Activated CD4-positive, alpha-beta memory T cell treated with anti-CD3 and anti-CD28 coated beads, Interleukin-2, amount 10 ng/mL, durations not matched to agents 7 days and 5 days (primary cell): ENCODE results near the gene SGMS1. TPM values are rescaled to one million over a fixed set of nuclear protein-coding genes. Genes with fewer than 3 reads are reported as not detected.
"Not testable (repeated sequence)": the region's sequence is repeated elsewhere in the genome, so short reads cannot be mapped to it uniquely, and the experiment has no call there.

Source experiments
- CTCF ChIA-PET: fragments of 350-600 bp; sonication (Branson Sonifier 250); formaldehyde crosslinking; loops from one replicate; lab custom pipeline; 2021; ENCODE audit warnings: antibody characterized with exemption, inconsistent platforms; lab: Charles Lee
- POLR2A ChIA-PET: fragments of 350-600 bp; sonication (Branson Sonifier 250); formaldehyde crosslinking; loops from one replicate; lab custom pipeline; 2021; ENCODE audit warnings: antibody characterized with exemption; lab: Charles Lee
- DNase-seq: peaks from one replicate; pipeline ENCODE4 v3.0.0-alpha.2; 2020
- H3K27ac Mint-ChIP-seq: one replicate; pipeline ENCODE4 v1.8.0; 2021; ENCODE audit warnings: mild to moderate bottlenecking, mixed read lengths
- H3K27me3 Mint-ChIP-seq: one replicate; pipeline ENCODE4 v1.8.0; 2021; ENCODE audit warnings: mixed read lengths
- H3K36me3 Mint-ChIP-seq: one replicate; pipeline ENCODE4 v1.8.0; 2021; ENCODE audit warnings: low read depth, mixed read lengths
- H3K4me1 Mint-ChIP-seq: one replicate; pipeline ENCODE4 v1.8.0; 2021; ENCODE audit warnings: mixed read lengths
- H3K4me3 Mint-ChIP-seq: one replicate; pipeline ENCODE4 v1.8.0; 2021; ENCODE audit warnings: mild to moderate bottlenecking, mixed read lengths
- H3K9me3 Mint-ChIP-seq: one replicate; pipeline ENCODE4 v1.8.0; 2021; ENCODE audit warnings: mixed read lengths
- total RNA-seq, 2 experiments: library from RNA; stranded (reverse); gene quantifications; one replicate each; pipeline ENCODE4 v1.2.3, GENCODE V29; 2021

SGMS1 gene
- total RNA-seq, 2 experiments from 2014 or later, result 18.9 to 19.9 TPM

DNA sequence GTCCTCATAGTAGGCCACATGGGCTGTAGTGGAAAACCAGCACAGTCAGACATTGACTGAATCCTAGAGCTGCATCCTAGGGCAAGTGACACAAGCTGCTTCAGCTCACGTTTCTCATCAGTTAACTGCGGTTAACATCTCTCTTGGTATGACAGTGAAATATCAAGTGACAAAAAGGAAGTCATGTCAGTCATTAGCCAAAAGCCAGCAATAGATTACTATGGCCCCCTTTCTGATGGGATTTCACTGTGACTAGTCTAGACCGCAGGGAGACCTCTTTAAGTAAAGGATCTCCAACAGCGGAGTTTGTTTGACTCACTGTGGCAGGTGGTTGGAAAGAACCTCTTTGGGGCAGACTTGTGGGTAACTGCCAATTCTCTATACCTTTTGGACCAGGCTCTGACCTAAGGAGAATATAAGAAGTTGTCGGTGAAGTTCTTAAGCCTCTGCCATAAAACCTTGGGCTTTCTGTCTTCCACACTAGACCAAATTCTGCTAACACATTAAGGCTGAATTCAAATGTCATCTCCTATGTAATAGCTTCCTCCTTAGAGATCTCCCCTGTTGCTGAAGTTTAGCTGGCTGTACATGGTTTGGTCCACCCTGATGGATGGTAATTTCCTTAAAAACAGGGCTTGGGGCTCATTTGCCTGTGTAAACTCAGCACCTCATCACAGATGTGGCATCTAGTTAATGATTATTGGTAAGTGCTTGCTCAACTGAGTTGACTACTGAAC is 115.3 kb downstream of the SGMS1 start:
- DNase-seq, result peak; percentile 71
- no peaks in the 10 kb centered on the region for H3K9me3 Mint-ChIP-seq
- ChIA-PET CTCF (interaction anchor here (0.8 to 1.5 kb wide), 3 partner anchors 87 to 128 kb away, joined by 3 read pairs; no protein-coding TSS in a partner anchor), POLR2A (interaction anchor here (1.3 to 3.2 kb wide), 7 partner anchors 11 to 128 kb away, joined by 5 to 18 read pairs (median 9); partner anchors contain the start of gene SGMS1)
- H3K27me3 Mint-ChIP-seq, result peaks cover 12% of the 10 kb centered on the region
- peak overlapping the region; percentile 37 for H3K27ac Mint-ChIP-seq
- peaks cover 5% of the 10 kb centered on the region for H3K36me3 Mint-ChIP-seq
- H3K4me1 Mint-ChIP-seq, result peaks cover 75% of the 10 kb centered on the region
- H3K4me3 Mint-ChIP-seq, result no peak overlapping the region

DNA sequence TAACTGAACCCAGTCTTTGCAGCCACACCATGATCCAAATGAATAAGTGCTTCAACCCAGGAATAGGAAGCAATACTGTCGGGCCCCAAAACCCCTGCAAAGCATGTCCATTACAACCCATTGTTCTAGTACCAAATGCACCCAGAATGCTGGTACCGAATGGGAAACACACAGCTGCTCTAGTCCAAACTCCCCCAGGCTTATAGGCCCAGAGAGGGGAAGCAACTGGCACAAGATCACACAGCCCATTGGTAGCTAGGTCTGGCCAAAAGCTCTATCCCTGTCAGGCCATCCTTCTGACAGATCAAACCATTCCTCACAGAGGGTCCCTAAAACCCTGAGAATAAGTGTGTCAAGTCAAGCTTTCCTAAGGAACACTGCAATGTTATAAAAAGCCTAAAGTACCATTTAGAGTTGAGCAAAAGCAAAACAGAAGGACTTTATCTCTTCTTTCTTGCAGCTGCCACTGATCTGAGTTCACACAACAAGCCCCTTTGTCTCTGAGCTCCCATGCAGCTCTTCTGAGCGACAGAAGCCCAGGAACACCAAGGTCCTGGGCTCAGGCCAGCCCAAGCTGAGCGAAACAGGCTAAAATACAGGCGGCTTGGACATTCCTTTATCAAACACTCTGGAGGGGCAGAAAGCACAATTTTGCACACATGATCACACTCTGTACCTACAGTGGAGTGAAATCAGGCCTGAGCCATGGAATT is 116.7 kb downstream of the SGMS1 start:
- no peak for DNase-seq
- H3K27ac Mint-ChIP-seq, result no peak overlapping the region
- ChIA-PET CTCF (interaction anchor here (1.5 kb wide), 1 partner anchor 85 kb away, joined by 3 read pairs; no protein-coding TSS in a partner anchor), POLR2A (interaction anchor here (0.7 to 3.2 kb wide), 3 partner anchors 28 to 129 kb away, joined by 4 to 18 read pairs (median 15); no protein-coding TSS in a partner anchor)
- no peak overlapping the region for H3K4me3 Mint-ChIP-seq
- H3K36me3 Mint-ChIP-seq, result peaks cover 5% of the 10 kb centered on the region
- H3K27me3 Mint-ChIP-seq, result peaks cover 12% of the 10 kb centered on the region
- H3K9me3 Mint-ChIP-seq, result no peaks in the 10 kb centered on the region
- peaks cover 75% of the 10 kb centered on the region for H3K4me1 Mint-ChIP-seq

DNA sequence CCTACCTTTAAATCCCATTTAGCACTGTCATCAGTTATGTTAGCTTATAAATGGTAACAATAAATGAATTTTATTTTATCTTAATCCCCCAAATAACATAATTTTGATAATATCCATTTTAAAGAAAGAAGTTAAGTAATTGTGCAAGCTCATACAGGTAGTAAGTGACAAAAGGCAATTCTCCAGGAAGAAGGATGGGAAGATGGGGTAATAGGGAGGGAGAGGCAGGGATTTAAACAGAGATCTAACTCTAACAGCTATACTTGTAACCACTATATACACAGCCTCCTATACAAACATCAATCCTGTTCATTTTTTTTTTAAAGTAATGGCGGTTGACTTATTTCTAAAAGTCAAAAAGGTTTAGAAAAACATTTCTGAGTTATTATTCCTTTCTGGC is 119.4 kb downstream of the SGMS1 start:
- DNase-seq, result no peak
- CTCF ChIA-PET, result interaction anchor here (0.7 to 1.7 kb wide), 3 partner anchors 83 to 117 kb away, joined by 3 to 4 read pairs (median 3); no protein-coding TSS in a partner anchor
- Mint-ChIP-seq H3K36me3 (peaks cover 12% of the 10 kb centered on the region), H3K4me3 (no peak overlapping the region), H3K27me3 (peaks cover 9% of the 10 kb centered on the region), H3K27ac (no peak overlapping the region), H3K4me1 (peaks cover 60% of the 10 kb centered on the region), H3K9me3 (no peaks in the 10 kb centered on the region)
- POLR2A ChIA-PET, result interaction anchor here (1.0 kb wide), 1 partner anchor 86 kb away, joined by 3 read pairs; no protein-coding TSS in a partner anchor

DNA sequence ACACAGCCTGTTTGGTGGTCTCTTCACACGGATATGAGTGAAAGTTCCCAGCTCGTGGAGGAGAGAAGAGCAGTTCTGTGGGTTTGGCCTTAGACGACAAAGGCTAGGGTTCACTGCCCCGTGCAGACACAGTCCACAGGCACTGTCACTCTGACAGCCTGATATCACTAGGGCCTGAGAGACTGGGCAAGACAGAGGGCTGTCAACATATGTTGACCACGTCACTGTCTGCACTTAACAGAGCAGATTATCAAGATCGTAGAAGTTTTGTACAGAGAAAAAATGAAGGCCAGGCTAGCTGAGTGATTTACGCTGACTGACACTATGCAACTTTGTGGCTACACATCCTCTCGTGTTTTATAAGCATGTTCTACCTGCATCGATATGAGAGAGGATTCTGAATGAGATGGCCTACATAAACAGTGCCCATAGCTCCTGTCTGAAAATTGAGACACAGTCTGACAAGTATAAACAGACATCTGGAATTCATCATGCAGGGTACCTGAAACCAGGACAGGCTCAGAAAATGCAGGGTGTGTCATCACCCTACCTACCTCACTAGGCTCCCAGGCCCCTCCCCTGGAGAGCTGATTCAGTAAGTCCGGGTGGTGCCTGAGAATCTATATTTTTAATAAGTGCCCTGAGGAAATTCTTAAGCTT is 120.0 kb downstream of the SGMS1 start:
- H3K27me3 Mint-ChIP-seq, result peaks cover 9% of the 10 kb centered on the region
- H3K27ac Mint-ChIP-seq, result no peak overlapping the region
- DNase-seq, result no peak
- ChIA-PET POLR2A (interaction anchor here (1.0 to 1.1 kb wide), 2 partner anchors 9 to 85 kb away, joined by 3 to 4 read pairs; no protein-coding TSS in a partner anchor), CTCF (interaction anchor here (0.7 to 1.7 kb wide), 4 partner anchors 9 to 117 kb away, joined by 3 to 4 read pairs (median 3); no protein-coding TSS in a partner anchor)
- peaks cover 54% of the 10 kb centered on the region for H3K4me1 Mint-ChIP-seq
- H3K36me3 Mint-ChIP-seq, result peaks cover 12% of the 10 kb centered on the region
- no peaks in the 10 kb centered on the region for H3K9me3 Mint-ChIP-seq
- H3K4me3 Mint-ChIP-seq, result no peak overlapping the region

DNA sequence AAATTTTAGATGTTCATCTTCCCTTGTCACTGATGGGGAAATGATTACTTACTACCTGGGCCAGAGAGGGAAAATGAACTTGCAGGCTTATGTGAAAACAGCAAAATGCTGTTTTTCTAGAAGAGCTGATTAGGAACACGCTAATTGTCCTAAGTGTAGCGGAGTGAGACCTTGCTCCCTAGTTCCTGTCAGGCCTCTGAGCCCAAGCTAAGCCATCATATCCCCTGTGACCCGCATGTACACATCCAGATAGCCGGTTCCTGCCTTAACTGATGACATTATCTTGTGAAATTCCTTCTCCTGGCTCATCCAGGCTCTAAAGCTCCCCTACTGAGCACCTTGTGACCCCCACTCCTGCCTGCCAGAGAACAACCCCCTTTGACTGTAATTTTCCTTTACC is 120.6 kb downstream of the SGMS1 start:
- not testable (repeated sequence) for H3K4me3 Mint-ChIP-seq, H3K27me3 Mint-ChIP-seq, H3K9me3 Mint-ChIP-seq, DNase-seq, H3K27ac Mint-ChIP-seq
- CTCF ChIA-PET, result interaction anchor here (1.2 to 1.7 kb wide), 2 partner anchors 9 to 83 kb away, joined by 3 to 4 read pairs; no protein-coding TSS in a partner anchor
- POLR2A ChIA-PET, result interaction anchor here (1.1 kb wide), 1 partner anchor 9 kb away, joined by 4 read pairs; no protein-coding TSS in a partner anchor
- Mint-ChIP-seq H3K36me3 (peaks cover 12% of the 10 kb centered on the region), H3K4me1 (peaks cover 50% of the 10 kb centered on the region)

DNA sequence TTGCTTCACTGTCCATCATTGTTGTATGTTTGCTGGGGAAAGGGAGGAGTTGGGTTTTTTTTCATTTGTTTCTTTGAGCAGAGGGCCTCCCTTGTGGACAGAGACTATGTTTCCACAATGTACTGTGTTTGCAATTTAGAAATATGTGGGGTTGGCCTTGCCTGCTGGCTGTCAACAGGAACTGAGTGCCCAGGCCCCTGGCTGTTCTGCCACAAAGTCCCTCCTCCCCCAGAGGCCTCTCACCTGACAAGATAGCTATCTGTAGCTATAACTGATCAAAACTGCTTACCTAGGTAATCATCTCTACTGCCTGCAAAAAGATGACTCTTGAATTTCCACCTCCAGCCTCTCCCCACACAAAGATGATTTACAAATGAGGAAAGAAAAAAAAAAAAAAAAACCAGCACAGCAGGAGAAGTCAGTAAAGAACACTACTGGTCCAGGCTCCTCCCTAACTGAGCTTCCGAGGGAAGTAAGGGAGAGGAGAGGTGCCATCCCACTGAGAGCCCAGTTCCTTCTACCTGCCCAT is 121.8 kb downstream of the SGMS1 start:
- no peaks in the 10 kb centered on the region for H3K9me3 Mint-ChIP-seq
- peaks cover 15% of the 10 kb centered on the region for H3K36me3 Mint-ChIP-seq
- no peak overlapping the region for H3K4me3 Mint-ChIP-seq
- peaks cover 9% of the 10 kb centered on the region for H3K27me3 Mint-ChIP-seq
- CTCF ChIA-PET, result interaction anchor here (0.6 kb wide), 1 partner anchor 42 kb away, joined by 4 read pairs; no protein-coding TSS in a partner anchor
- peak overlapping the region; percentile 50 for H3K27ac Mint-ChIP-seq
- POLR2A ChIA-PET, result no interaction called here
- H3K4me1 Mint-ChIP-seq, result peaks cover 48% of the 10 kb centered on the region
- DNase-seq, result peak; percentile 42

DNA sequence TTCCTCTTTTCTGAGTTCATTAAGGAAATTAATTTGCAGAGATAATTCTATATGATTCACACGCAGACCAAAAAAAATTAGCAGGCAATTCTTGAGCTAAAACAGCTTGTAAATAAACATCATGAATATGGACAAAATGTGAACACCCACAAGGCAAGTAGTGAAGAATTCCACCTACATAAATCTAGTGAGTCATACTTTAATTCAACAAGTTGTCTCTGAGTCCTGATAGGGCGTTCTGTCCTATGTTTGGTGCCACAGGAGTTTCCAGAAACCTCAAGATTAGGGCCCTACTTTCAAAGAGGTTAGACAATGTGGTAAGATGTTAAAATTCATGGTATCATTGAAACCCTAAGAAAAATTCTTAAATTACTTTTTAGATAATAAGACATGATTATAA is 122.3 kb downstream of the SGMS1 start:
- ChIA-PET CTCF (no interaction called here), POLR2A (no interaction called here)
- Mint-ChIP-seq H3K9me3 (no peaks in the 10 kb centered on the region), H3K4me3 (no peak overlapping the region), H3K4me1 (peaks cover 47% of the 10 kb centered on the region), H3K27me3 (peaks cover 9% of the 10 kb centered on the region), H3K36me3 (peaks cover 15% of the 10 kb centered on the region), H3K27ac (no peak overlapping the region)
- no peak for DNase-seq

DNA sequence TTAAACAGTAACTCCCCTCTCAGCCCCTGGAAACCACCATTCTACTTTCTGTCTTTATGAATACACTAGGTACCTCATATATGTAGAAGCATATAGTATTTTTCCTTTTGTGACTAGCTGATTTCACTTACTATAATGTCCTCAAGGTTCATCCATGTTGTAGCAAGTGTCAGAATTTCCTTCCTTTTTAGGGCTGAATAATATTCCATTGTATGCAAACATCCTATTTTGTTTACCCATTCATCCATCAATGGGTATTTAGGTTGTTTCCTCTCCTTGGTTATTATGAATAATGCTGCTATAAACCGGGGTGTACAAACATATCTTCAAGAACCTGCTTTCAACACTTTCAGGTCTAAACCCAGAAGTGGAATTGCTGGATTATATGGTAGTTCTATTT is 125.3 kb downstream of the SGMS1 start:
- H3K36me3 Mint-ChIP-seq, result peaks cover 14% of the 10 kb centered on the region
- no peak overlapping the region for H3K27ac Mint-ChIP-seq
- H3K4me1 Mint-ChIP-seq, result peaks cover 37% of the 10 kb centered on the region
- CTCF ChIA-PET, result no interaction called here
- H3K9me3 Mint-ChIP-seq, result peaks cover 3% of the 10 kb centered on the region
- DNase-seq, result no peak
- no peaks in the 10 kb centered on the region for H3K27me3 Mint-ChIP-seq
- H3K4me3 Mint-ChIP-seq, result no peak overlapping the region
- POLR2A ChIA-PET, result interaction anchor here (1.7 kb wide), 1 partner anchor 81 kb away, joined by 4 read pairs; no protein-coding TSS in a partner anchor

DNA sequence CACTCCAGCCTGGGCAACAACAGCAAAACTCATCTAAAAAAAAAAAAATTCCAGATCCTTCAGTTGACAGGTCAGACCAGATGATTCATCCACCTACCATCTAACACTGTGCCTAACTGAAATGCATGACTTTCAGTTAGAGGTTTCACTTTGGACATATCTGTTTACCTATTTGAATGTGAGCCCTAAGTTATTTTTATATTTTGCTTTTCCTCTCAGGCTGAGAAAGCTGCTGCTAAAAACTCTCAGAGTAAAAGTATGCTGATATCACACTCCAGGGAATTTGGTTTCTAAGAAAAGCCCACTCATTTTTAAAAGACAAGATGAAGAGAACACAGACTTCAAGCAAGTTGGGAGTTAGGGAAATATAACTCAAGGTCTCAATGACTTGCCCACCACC is 126.0 kb downstream of the SGMS1 start:
- peaks cover 6% of the 10 kb centered on the region for H3K9me3 Mint-ChIP-seq
- ChIA-PET POLR2A (interaction anchor here (1.2 to 1.8 kb wide), 3 partner anchors 11 to 80 kb away, joined by 4 to 5 read pairs (median 4); no protein-coding TSS in a partner anchor), CTCF (no interaction called here)
- H3K36me3 Mint-ChIP-seq, result peaks cover 18% of the 10 kb centered on the region
- DNase-seq, result no peak
- H3K4me1 Mint-ChIP-seq, result peaks cover 30% of the 10 kb centered on the region
- H3K27ac Mint-ChIP-seq, result peak overlapping the region; percentile 22
- no peaks in the 10 kb centered on the region for H3K27me3 Mint-ChIP-seq
- no peak overlapping the region for H3K4me3 Mint-ChIP-seq

DNA sequence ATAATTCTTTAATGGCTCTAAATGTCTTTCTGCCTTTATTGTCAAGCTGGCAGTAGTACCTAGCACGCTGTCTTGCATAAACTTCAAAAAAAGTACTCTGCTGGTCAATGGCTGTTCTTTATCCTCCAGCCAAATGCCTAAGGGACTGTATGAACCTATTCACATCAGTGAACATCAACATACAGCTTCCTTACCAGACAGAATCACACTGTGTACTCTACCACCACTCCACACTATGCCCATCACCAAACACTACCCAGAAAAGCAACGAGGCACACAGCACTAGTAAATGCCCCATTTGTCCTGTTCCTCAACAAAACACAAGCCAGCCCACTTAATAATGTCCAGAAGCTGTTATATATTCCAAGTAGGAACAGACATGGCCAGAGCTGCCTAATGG is 127.5 kb downstream of the SGMS1 start:
- CTCF ChIA-PET, result interaction anchor here (0.7 kb wide), 1 partner anchor 16 kb away, joined by 3 read pairs; no protein-coding TSS in a partner anchor
- POLR2A ChIA-PET, result interaction anchor here (1.2 to 1.8 kb wide), 2 partner anchors 12 to 17 kb away, joined by 4 to 5 read pairs; no protein-coding TSS in a partner anchor

DNA sequence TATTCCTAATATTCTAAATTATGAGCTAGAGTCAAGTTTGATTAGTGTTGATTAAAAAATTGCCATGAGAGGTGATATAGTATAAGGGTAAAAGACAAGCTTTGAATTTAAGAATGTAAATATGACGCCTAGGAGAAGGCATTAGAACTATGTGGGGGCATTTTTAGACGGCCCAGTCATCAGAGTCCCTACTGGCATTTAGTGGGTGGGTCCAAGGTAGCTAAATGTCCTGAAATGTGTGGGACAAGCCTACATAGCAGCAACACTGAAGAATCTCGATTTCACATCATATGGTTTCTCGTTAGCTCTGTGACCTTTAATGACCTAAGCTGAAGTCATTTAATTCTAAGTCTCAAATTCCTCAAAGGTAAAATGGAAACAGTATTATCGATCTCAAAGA is 133.5 kb downstream of the SGMS1 start:
- Mint-ChIP-seq H3K27ac (no peak overlapping the region), H3K4me3 (no peak overlapping the region), H3K4me1 (no peaks in the 10 kb centered on the region), H3K27me3 (no peaks in the 10 kb centered on the region), H3K36me3 (peaks cover 15% of the 10 kb centered on the region), H3K9me3 (peaks cover 22% of the 10 kb centered on the region)
- CTCF ChIA-PET, result interaction anchor here (1.2 kb wide), 1 partner anchor 23 kb away, joined by 4 read pairs; no protein-coding TSS in a partner anchor
- DNase-seq, result no peak
- POLR2A ChIA-PET, result no interaction called here

More for the DNA sequence above, 127.5 kb downstream of the SGMS1 start:
- Mint-ChIP-seq H3K27ac (no peak overlapping the region), H3K27me3 (no peaks in the 10 kb centered on the region), H3K36me3 (peaks cover 18% of the 10 kb centered on the region), H3K4me3 (no peak overlapping the region), H3K9me3 (peaks cover 15% of the 10 kb centered on the region), H3K4me1 (peaks cover 16% of the 10 kb centered on the region)
- DNase-seq, result no peak

DNA sequence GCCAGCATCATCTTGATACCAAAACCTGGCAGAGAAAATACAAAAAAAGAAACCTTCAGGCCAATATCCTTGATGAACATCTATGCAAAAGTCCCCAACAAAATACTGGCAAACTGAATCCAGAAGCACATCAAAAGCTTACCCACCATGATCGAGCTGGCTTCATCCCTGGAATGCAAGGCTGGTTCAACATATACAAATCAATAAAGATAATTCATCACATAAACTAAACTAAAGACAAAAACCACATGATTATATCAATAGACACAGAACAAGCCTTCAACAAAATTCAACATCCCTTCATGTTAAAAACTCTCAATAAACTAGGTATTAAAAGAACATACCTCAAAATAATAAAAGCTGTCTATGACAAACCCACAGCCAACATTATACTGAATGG is 139.2 kb downstream of the SGMS1 start:
- H3K27ac Mint-ChIP-seq, CTCF ChIA-PET, DNase-seq, H3K27me3 Mint-ChIP-seq, POLR2A ChIA-PET, H3K4me1 Mint-ChIP-seq, H3K4me3 Mint-ChIP-seq: not testable (repeated sequence)
- Mint-ChIP-seq H3K36me3 (peaks cover 37% of the 10 kb centered on the region), H3K9me3 (peaks cover 33% of the 10 kb centered on the region)
